HepG2 (cell line): ENCODE results near the gene COX4I2. TPM values are rescaled to one million over a fixed set of nuclear protein-coding genes. Genes with fewer than 3 reads are reported as not detected.

Source experiments
- CC2D1A ChIP-seq: sonication (generic); formaldehyde crosslinking; IDR thresholded peaks from 2 replicates; pipeline ENCODE4 v1.8.1; 2023; ENCODE audit warnings: mild to moderate bottlenecking, missing genetic modification reagents
- CEBPG ChIP-seq: IDR thresholded peaks from 2 replicates; pipeline ENCODE4 v1.6.1; 2016
- DPF2 ChIP-seq: sonication (generic); formaldehyde crosslinking; IDR thresholded peaks from 2 replicates; pipeline ENCODE4 v1.4.0; 2020; ENCODE audit warnings: mild to moderate bottlenecking, low read depth, missing genetic modification reagents, borderline replicate concordance
- KAT2B ChIP-seq: fragments of 150-350 bp; IDR thresholded peaks from 2 replicates; pipeline ENCODE4 v1.6.1; 2014; ENCODE audit warnings: low read depth, low read length, borderline replicate concordance
- NR2C2 ChIP-seq: sonication (generic); formaldehyde crosslinking; IDR thresholded peaks from 2 replicates; pipeline ENCODE4 v1.4.0; 2020; ENCODE audit warnings: missing genetic modification reagents, mild to moderate bottlenecking, moderate library complexity, borderline replicate concordance
- PHB2 ChIP-seq: fragments of 450-650 bp; IDR thresholded peaks from 2 replicates; pipeline ENCODE4 v1.6.1; 2018; ENCODE audit not compliant: partially characterized antibody
- SMC3 ChIP-seq: IDR thresholded peaks from 2 replicates; pipeline ENCODE4 v1.6.1; 2011; ENCODE audit warnings: low read length, improper control_type of control experiment
- STAG1 ChIP-seq: sonication (generic); formaldehyde crosslinking; IDR thresholded peaks from 2 replicates; pipeline ENCODE4 v1.4.0; 2020; ENCODE audit warnings: missing genetic modification reagents
- ZFP1 ChIP-seq: IDR thresholded peaks from 2 replicates; pipeline ENCODE4 v1.6.1; 2016
- ZNF263 ChIP-seq: sonication (generic); formaldehyde crosslinking; IDR thresholded peaks from 2 replicates; pipeline ENCODE4 v1.4.0; 2020; ENCODE audit warnings: missing genetic modification reagents
- ZNF674 ChIP-seq: sonication (generic); formaldehyde crosslinking; IDR thresholded peaks from 2 replicates; pipeline ENCODE4 v1.5.0; 2020; ENCODE audit warnings: low read depth, mild to moderate bottlenecking, missing genetic modification reagents
- polyA plus RNA-seq, 8 experiments: library from polyadenylated mRNA; depleted of rRNA in 3 of 8; stranded (reverse) in 7 of 8; unstranded in 1 of 8; fragments of >200 nt; fragmentation: Illumina TruSeq in 4 of 8; extraction: Trizol in 4 of 8; gene quantifications; 2 replicates each; pipeline versions ENCODE4 v1.2.1 to v1.2.3, GENCODE V29; 2011 to 2016; ENCODE audit warnings: low read depth in 4 of 8, missing spikeins in 1 of 8, mixed read lengths in 1 of 8; ENCODE audit not compliant: insufficient read depth in 1 of 8
- total RNA-seq, 5 experiments: library from RNA; depleted of rRNA; stranded (reverse); fragments of >200 nt; fragmentation: Illumina TruSeq; extraction: Trizol; gene quantifications; 2 replicates each; pipeline ENCODE4 v1.2.3, GENCODE V29; 2016; ENCODE audit warnings: low read depth in 1 of 5
- TF ChIP-seq, protein P1 (sequence below): sonication (generic); formaldehyde crosslinking; IDR thresholded peaks from 2 replicates; pipeline ENCODE4 v1.8.0; 2022; ENCODE audit warnings: mild to moderate bottlenecking, missing genetic modification reagents
- TF ChIP-seq, protein P2 (sequence below): sonication (generic); formaldehyde crosslinking; IDR thresholded peaks from 2 replicates; pipeline ENCODE4 v1.4.0; 2020; ENCODE audit warnings: missing genetic modification reagents
- TF ChIP-seq, protein P3 (sequence below): sonication (generic); formaldehyde crosslinking; IDR thresholded peaks from 2 replicates; pipeline ENCODE4 v1.5.1; 2020; ENCODE audit warnings: missing genetic modification reagents, mild to moderate bottlenecking, borderline replicate concordance
- TF ChIP-seq, protein P4 (sequence below): sonication (generic); formaldehyde crosslinking; IDR thresholded peaks from 2 replicates; pipeline ENCODE4 v1.4.0; 2020; ENCODE audit warnings: missing genetic modification reagents, mild to moderate bottlenecking, borderline replicate concordance
- TF ChIP-seq, protein P5 (sequence below): fragments of 450-650 bp; IDR thresholded peaks from 2 replicates; pipeline ENCODE4 v1.6.1; 2017; ENCODE audit warnings: mild to moderate bottlenecking
- TF ChIP-seq, protein P6 (sequence below): sonication (generic); formaldehyde crosslinking; IDR thresholded peaks from 2 replicates; pipeline ENCODE4 v1.4.0; 2020; ENCODE audit warnings: missing genetic modification reagents

Gene COX4I2
- total and polyA plus RNA-seq, 2 of the 13 experiments (the other 11 are each of a cell fraction or from before 2014, with no cell fraction given) = 1.1 TPM; not detected in 1

DNA sequence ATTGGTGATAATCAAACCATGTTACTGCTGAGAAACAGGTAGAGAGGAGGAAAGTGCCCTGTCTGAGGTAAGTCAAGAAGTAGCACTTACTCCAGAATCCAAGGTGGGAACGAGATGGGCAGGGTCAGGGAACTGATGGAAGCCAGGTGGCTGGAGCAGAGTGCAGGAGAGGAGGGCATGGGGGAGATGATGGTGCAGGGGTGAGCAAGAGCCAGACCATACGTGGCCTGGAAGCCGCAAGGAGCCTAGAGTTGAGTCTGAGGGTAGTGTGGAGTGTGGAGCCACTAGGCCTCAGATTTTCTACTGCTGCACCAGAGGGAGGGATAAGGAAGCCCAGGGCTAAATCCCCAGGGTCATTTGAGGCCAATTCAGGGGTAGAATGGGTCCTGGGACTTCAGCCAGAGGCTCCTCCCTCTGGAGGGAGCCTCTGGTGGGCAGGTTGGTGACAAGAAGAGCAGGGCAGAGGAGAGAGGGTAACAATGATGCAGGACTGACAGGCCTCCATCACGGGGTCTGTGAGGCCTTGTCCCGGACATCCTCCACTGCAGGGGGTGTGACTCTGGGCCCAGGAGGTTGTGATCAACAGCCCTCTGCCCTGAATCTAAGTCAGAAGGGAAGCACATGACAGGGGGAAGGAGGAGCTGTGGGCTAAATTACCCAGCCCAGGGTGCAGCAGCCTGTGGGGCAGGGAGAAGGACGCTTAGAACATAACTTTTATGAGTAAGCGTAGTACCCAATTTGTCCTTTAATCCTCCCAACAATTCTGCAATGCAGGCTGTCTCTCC lies 28.7 kb downstream of the COX4I2 start (continued):
- TF ChIP-seq, protein P1, sequence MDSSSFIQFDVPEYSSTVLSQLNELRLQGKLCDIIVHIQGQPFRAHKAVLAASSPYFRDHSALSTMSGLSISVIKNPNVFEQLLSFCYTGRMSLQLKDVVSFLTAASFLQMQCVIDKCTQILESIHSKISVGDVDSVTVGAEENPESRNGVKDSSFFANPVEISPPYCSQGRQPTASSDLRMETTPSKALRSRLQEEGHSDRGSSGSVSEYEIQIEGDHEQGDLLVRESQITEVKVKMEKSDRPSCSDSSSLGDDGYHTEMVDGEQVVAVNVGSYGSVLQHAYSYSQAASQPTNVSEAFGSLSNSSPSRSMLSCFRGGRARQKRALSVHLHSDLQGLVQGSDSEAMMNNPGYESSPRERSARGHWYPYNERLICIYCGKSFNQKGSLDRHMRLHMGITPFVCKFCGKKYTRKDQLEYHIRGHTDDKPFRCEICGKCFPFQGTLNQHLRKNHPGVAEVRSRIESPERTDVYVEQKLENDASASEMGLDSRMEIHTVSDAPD (CRISPR knock-in tag) = no peak
- TF ChIP-seq CC2D1A (CRISPR knock-in tag) (no peak), ZNF674 (CRISPR knock-in tag) (no peak), PHB2 (no peak), DPF2 (no peak), KAT2B (no peak), CEBPG (CRISPR knock-in tag) (no peak), NR2C2 (CRISPR knock-in tag) (no peak), STAG1 (no peak), SMC3 (no peak), ZNF263 (peak; percentile 57; the same call in 1 of the 2 replicates), ZFP1 (CRISPR knock-in tag) (no peak)
- TF ChIP-seq, protein P2, sequence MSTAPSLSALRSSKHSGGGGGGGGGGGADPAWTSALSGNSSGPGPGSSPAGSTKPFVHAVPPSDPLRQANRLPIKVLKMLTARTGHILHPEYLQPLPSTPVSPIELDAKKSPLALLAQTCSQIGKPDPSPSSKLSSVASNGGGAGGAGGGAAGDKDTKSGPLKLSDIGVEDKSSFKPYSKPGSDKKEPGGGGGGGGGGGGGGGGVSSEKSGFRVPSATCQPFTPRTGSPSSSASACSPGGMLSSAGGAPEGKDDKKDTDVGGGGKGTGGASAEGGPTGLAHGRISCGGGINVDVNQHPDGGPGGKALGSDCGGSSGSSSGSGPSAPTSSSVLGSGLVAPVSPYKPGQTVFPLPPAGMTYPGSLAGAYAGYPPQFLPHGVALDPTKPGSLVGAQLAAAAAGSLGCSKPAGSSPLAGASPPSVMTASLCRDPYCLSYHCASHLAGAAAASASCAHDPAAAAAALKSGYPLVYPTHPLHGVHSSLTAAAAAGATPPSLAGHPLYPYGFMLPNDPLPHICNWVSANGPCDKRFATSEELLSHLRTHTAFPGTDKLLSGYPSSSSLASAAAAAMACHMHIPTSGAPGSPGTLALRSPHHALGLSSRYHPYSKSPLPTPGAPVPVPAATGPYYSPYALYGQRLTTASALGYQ (CRISPR knock-in tag) = no peak
- TF ChIP-seq, protein P3, sequence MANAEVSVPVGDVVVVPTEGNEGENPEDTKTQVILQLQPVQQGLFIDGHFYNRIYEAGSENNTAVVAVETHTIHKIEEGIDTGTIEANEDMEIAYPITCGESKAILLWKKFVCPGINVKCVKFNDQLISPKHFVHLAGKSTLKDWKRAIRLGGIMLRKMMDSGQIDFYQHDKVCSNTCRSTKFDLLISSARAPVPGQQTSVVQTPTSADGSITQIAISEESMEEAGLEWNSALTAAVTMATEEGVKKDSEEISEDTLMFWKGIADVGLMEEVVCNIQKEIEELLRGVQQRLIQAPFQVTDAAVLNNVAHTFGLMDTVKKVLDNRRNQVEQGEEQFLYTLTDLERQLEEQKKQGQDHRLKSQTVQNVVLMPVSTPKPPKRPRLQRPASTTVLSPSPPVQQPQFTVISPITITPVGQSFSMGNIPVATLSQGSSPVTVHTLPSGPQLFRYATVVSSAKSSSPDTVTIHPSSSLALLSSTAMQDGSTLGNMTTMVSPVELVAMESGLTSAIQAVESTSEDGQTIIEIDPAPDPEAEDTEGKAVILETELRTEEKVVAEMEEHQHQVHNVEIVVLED (CRISPR knock-in tag) = no peak
- TF ChIP-seq, protein P4, sequence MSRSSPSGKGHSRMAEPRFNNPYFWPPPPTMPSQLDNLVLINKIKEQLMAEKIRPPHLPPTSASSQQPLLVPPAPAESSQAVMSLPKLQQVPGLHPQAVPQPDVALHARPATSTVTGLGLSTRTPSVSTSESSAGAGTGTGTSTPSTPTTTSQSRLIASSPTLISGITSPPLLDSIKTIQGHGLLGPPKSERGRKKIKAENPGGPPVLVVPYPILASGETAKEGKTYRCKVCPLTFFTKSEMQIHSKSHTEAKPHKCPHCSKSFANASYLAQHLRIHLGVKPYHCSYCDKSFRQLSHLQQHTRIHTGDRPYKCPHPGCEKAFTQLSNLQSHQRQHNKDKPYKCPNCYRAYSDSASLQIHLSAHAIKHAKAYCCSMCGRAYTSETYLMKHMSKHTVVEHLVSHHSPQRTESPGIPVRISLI (CRISPR knock-in tag) = no peak
- TF ChIP-seq, protein P5, sequence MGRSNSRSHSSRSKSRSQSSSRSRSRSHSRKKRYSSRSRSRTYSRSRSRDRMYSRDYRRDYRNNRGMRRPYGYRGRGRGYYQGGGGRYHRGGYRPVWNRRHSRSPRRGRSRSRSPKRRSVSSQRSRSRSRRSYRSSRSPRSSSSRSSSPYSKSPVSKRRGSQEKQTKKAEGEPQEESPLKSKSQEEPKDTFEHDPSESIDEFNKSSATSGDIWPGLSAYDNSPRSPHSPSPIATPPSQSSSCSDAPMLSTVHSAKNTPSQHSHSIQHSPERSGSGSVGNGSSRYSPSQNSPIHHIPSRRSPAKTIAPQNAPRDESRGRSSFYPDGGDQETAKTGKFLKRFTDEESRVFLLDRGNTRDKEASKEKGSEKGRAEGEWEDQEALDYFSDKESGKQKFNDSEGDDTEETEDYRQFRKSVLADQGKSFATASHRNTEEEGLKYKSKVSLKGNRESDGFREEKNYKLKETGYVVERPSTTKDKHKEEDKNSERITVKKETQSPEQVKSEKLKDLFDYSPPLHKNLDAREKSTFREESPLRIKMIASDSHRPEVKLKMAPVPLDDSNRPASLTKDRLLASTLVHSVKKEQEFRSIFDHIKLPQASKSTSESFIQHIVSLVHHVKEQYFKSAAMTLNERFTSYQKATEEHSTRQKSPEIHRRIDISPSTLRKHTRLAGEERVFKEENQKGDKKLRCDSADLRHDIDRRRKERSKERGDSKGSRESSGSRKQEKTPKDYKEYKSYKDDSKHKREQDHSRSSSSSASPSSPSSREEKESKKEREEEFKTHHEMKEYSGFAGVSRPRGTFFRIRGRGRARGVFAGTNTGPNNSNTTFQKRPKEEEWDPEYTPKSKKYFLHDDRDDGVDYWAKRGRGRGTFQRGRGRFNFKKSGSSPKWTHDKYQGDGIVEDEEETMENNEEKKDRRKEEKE = no peak
- TF ChIP-seq, protein P6, sequence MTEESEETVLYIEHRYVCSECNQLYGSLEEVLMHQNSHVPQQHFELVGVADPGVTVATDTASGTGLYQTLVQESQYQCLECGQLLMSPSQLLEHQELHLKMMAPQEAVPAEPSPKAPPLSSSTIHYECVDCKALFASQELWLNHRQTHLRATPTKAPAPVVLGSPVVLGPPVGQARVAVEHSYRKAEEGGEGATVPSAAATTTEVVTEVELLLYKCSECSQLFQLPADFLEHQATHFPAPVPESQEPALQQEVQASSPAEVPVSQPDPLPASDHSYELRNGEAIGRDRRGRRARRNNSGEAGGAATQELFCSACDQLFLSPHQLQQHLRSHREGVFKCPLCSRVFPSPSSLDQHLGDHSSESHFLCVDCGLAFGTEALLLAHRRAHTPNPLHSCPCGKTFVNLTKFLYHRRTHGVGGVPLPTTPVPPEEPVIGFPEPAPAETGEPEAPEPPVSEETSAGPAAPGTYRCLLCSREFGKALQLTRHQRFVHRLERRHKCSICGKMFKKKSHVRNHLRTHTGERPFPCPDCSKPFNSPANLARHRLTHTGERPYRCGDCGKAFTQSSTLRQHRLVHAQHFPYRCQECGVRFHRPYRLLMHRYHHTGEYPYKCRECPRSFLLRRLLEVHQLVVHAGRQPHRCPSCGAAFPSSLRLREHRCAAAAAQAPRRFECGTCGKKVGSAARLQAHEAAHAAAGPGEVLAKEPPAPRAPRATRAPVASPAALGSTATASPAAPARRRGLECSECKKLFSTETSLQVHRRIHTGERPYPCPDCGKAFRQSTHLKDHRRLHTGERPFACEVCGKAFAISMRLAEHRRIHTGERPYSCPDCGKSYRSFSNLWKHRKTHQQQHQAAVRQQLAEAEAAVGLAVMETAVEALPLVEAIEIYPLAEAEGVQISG = 0 out of 2 replicates have a peak, but pooled peaks have one; percentile 8
